ENCODE data around the gene OR6N1.

GRCh38 chr1:158771950-158772866, at the start of gene OR6N1:
- TF ChIP-seq, protein P1, sequence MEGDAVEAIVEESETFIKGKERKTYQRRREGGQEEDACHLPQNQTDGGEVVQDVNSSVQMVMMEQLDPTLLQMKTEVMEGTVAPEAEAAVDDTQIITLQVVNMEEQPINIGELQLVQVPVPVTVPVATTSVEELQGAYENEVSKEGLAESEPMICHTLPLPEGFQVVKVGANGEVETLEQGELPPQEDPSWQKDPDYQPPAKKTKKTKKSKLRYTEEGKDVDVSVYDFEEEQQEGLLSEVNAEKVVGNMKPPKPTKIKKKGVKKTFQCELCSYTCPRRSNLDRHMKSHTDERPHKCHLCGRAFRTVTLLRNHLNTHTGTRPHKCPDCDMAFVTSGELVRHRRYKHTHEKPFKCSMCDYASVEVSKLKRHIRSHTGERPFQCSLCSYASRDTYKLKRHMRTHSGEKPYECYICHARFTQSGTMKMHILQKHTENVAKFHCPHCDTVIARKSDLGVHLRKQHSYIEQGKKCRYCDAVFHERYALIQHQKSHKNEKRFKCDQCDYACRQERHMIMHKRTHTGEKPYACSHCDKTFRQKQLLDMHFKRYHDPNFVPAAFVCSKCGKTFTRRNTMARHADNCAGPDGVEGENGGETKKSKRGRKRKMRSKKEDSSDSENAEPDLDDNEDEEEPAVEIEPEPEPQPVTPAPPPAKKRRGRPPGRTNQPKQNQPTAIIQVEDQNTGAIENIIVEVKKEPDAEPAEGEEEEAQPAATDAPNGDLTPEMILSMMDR (IDR thresholded peaks at IDR 0.05): no peak
- TF ChIP-seq POLR2AphosphoS5 (IDR thresholded peaks at IDR 0.05) (no peak), POLR2A (IDR thresholded peaks at IDR 0.05) (no peak), EP300 (IDR thresholded peaks at IDR 0.05; ENCODE audit: low read depth) (no peak)

All from transverse colon (tissue), 4 donors.